ENCODE data around the gene TUSC2.
"Not testable (repeated sequence)": the region's sequence is repeated elsewhere in the genome, so short reads cannot be mapped to it uniquely, and the experiment has no call there.

The TUSC2 gene

DNA sequence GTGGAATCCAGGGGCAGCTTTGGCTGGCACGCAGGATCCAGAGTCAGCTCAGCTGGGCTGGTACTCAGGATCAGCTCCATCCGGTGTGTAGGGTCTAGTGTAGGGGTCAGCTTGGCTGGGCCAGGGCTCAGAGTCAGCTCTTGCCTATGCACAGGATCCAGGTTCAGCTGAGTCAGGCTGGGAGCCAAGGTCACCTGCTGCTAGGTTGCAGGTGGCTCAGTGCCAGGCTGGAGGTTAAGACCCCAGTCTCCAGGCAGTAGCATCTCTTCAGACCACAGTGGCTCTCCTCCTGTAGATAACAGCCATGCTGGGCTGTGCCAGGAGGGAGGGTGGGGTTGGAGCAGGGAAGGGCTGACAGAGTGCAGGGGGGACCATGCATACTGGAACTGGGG is 30.6 kb downstream of the TUSC2 start:
- DNase-seq (ENCODE audit: insufficient read length, low spot score) (no peak), FAIRE-seq (peak; percentile 63)

DNA sequence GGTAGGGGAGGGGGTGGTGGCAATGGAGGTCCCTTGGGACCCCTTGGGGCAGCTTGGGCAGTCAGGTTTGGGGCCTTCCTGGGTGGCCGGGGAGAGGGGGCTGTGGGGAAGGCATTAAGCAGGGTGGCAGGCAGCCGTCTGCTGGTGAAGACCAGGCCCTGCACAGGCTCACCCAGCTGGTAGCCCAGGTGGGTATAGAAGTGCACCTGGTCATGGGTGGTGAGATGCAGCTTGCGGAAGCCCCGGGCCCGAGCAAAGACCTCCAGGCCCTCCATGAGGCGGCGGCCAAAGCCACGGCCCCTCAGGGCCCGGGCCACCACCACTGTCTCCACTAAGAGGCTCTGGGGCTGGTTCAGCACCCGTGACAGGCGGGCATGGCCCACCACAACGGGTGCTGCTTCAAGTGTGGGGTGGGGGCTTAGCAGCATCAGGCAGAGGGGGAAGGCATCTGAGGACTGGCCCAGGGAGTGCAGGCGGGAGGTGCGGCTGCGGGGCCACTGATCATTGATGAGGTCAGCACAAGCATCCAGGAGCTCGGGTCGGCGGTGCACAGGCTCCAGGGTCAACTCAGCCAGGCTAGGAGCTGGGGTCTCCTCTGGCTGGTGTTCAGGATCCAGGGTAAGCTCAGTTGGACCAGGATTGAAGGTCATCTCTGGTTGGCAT is 31.2 kb downstream of the TUSC2 start:
- no peak for DNase-seq (ENCODE audit: insufficient read length, low spot score)
- no peak for FAIRE-seq

DNA sequence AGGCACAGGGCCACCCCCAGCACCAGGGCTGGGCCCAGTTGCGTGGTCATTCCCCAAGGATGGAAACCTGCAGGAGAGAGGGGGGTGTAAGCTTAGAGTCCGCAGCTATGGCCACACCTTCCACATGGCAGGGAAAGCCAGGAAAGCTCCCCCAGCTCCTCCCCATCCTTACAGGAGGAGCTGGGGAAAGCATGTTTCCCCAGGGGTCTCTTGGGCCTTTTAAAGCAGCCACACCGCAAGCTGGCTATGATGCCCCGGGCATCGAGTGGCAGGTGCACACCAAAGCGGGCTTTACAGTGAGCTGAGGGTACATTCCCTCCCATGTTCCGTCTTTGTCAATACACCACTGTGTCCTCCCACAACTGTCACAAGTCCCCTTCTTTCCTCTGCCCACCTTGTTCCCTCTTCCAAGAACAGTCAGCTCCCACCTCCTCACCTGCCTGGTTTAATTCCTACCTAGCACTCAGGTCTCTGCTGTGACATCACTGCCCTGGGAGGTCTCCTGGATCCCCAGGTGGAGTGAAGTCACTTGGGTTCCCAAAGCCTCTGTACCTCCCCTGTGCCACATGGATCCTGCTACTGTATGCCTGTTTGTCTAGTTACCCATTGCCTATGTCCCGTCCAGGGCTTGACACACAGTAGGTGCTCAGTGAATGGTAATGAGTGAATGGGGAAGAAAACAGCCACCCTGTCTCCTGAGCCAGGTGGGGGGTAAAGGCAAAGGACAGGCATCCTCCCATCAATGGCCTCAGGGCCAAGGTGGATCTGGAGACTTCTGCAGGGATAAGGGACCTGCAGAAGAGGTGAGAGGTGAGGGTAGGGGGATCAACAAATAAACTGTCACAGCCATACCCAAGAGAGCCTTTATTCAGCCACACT is 32.2 kb downstream of the TUSC2 start:
- peak; percentile 40 for FAIRE-seq
- DNase-seq (ENCODE audit: insufficient read length, low spot score), result no peak

DNA sequence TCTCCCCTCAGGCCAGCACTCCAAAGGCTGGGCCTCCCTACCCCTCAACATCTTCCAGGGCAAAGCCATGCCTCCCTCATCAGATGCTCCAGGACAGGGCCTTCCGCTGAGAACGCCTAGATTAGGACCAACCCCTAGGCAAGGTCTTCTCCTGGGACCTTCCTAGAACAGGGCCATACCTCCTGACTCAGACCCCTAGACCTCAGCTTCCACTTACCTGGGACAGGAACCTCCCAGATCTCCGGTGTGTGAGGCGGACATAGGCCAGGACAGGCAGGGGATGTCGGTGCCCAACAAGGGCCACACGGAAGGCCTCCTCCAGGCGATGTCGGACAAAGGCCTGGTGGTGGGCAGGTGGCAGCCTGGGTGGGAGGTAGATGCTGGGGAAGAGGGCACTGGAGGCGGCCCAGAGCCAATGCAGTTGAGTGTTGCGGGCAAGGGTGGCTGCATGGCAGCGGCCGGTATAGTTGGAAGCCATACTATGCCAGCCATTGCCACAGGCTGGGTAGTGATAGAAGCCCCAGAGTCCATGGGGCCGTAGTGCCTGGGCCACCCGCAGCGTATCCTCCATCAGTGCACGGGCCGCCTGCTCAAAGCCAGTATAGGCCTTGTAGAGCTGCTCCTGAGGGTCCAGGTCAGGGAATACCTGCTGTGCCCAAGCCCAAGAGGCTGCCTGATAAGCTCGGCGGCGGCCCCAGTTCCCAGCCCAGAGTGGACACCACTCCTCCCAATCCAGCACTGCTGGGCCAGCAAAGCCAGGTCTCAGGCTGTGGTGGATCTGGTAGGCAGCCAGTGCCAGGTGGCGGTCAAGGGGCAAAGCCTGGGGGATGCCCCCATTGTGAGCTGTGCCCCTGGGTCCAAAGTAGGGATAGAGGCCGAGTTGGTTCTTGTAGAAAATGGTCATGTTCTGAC is 33.3 kb downstream of the TUSC2 start:
- no peak for FAIRE-seq
- DNase-seq (ENCODE audit: insufficient read length, low spot score), result no peak

DNA sequence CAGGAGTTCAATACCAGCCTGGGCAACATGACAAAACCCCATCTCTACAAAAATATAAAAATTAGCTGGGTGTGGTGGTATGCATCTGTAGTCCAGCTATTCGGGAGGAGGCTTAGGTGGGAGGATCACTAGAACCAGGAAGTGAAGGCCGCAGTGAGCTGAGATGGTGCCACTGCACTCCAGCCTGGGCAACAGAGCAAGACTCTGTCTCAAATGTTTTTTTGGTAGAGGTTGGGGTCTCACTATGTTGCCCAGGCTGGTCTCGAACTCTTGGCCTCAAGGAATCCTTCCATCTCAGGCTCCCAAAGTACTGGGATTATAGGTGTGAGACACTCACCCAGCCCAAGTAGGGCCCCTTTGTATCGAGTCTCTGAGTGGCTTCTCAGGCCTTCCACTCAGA is 33.9 kb downstream of the TUSC2 start:
- FAIRE-seq, result no peak
- no peak for DNase-seq (ENCODE audit: insufficient read length, low spot score)

DNA sequence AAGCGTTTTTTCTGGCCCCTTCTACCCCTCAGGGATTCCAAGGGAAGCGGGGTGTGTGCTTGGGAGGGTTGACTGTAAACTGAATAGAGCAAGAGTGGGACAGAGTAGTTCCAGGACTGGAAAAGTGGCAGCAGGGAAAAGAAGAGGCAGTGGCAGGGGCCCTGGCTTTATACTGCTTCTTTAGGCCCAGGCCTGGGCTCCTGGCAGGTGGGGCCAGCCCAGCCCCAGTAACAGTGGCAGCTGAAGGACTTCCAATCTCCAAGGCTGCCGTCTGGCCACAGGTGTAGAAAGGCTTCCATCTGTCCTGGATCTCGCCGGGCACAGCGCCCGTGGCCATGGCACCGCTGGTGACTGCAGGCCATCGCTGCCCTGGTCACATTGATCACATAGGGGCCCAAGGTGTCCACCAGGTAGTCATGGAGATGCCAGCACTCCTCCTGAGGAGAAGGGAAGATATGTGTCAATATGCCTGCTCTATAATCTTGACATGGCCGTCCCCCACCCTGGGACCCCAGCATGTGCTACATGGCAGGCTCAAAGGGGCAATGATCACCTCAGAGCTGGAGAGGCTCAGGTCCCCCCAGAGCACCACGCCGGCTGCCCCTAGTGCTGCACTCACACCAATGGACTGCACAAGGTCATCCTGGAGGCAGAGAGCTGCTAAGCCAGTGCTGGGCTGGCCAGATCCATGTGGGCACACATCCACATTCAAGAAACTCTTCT is 34.8 kb downstream of the TUSC2 start:
- FAIRE-seq (peak; percentile 60), DNase-seq (ENCODE audit: insufficient read length, low spot score) (no peak)

DNA sequence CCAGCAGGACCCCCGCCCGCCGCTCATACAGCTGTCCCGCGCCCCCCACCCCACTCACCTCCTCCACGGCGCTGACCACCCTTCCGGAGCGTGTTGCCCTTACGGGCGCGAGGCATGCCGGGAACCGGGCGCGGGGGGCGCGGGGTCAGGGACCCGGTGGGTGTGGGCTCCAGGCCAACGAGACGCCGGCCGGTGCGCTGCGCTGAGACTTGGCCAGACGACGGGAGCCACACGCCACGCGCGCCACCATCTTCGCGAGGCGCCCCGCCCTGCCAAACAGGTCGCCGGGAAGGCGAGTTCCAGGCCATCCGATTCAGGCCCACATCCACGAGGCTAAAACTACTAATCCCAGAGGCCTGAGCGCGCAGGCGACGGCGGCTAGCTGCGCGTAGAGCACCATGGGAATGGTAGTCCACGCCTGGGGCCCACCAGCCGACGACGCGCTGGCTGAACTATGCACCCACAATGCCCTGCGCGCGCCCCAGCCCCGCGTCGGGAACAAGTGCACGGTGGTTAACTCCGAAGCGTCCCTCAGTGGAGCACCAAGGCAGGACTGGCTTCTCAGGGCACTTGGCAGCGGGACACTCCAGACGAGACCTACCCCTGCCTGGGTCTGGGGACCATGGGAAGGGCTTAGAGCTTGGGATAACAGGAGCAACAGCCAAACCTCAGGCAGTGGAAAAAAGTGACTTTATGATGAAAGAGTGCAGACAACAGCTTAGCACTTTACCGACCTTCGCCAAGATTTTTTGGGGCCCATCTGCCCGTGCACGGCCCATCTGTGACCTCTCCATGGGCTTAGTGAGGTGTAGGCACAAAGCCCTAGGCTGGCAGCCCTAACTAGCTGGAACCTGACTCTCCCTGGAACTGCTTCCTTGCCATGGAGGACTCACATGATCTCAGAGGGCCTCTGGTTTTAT is 35.6 kb downstream of the TUSC2 start, which contains the start of gene IFRD2:
IFRD2 (minus strand) TSS at position 271 of the 920 bp plus-strand sequence; CDS start at position 116, 155 bp downstream.
- FAIRE-seq, result peak; percentile 100
- DNase-seq (ENCODE audit: insufficient read length, low spot score), result peak; percentile 96

DNA sequence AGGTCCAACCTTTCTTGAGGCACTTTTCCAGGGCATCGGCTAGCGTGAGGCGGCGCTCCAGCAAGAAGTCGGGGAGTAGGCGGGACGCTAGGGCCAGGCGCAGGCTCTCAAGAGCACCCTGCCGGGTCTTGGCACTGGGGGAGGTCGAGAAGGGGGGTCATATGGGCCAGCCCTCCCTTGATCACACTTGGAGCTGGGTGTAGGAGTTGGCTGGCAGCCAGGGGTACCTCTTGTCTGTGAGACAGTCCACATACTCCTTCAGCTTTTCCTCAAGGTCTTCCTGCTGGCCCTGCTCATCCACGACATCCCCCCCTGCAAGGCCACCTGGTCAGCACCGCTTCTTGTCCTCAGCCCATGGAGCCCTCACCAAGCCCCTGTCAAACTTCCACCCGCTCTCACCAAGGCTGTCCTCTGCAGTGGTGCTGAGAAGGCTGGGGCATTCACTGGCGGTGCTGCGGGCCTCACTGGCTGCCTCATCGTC is 37.8 kb downstream of the TUSC2 start:
- DNase-seq (ENCODE audit: insufficient read length, low spot score) (no peak), FAIRE-seq (no peak)

DNA sequence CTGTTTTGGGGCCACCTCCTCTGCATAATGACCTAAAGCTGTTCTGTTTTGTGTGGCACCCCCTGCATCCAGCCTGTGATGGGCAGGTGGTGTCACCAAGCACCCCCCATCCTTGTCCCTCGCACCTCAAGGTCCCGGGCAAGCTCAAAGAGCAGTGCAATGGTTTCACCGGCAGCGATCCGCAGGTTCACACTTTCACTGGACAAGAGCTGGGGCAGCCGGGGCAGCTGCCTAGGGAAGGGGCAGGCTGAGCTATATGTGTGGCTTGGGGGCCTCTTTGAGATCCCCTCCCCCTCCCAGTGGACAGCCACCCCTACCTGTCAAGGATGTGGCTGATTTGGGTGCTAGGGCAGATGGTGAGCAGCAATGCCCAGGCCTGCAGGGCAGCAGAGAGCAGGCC is 38.9 kb downstream of the TUSC2 start:
- DNase-seq (ENCODE audit: insufficient read length, low spot score) (no peak), FAIRE-seq (no peak)

DNA sequence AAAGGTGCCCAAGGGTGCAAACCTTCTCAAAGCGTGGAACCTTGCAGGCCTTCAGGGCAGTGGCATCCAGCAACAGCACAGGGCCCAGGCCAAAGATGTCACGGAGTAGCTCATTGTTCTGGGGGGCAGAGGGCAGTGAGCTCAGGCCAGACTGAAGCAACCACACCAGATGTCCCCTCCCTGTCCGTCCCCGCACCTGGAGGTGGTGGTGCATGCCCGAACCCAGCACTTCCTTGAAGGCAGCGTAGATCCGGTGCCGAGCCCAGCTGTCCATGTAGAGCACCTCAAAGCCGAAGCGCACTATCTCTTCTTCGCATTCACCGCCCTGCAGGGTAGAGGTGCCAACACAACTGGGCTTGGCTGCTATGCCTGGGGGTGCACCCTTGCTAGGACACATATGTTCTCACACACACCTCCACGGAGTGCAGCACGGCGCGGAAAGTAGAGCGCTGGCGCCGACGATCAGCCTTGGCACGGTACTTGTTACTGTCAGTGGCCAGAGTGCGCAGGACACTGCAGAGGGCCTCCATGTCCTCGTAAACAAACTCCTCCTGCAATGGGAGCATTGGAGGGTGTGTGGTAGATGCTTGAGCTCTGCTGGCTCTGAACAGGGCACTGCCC is 39.5 kb downstream of the TUSC2 start:
- peak; percentile 33 for FAIRE-seq

DNA sequence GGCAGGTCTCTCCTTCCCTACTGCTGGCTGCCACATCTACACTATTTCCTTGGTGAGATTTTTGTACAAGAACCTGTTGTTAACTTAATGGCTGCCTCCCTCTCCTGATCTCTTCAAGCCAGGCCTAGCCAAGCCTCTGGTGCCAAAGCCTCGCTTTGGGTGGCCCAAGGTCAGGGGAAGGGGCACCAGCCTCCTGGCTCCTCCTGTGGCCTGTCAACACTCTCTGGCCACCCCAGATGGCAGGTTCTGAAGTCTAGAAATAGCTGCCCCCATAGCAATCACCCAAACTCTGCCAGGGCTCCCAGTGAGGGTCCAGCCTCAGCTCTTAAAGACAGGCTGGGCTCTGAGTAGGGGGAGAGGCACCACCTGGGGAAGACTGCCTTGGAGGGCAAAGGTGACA is 40.8 kb downstream of the TUSC2 start:
- FAIRE-seq (no peak), DNase-seq (ENCODE audit: insufficient read length, low spot score) (no peak)

More for the DNA sequence above, 39.5 kb downstream of the TUSC2 start:
- DNase-seq (ENCODE audit: insufficient read length, low spot score), result no peak

DNA sequence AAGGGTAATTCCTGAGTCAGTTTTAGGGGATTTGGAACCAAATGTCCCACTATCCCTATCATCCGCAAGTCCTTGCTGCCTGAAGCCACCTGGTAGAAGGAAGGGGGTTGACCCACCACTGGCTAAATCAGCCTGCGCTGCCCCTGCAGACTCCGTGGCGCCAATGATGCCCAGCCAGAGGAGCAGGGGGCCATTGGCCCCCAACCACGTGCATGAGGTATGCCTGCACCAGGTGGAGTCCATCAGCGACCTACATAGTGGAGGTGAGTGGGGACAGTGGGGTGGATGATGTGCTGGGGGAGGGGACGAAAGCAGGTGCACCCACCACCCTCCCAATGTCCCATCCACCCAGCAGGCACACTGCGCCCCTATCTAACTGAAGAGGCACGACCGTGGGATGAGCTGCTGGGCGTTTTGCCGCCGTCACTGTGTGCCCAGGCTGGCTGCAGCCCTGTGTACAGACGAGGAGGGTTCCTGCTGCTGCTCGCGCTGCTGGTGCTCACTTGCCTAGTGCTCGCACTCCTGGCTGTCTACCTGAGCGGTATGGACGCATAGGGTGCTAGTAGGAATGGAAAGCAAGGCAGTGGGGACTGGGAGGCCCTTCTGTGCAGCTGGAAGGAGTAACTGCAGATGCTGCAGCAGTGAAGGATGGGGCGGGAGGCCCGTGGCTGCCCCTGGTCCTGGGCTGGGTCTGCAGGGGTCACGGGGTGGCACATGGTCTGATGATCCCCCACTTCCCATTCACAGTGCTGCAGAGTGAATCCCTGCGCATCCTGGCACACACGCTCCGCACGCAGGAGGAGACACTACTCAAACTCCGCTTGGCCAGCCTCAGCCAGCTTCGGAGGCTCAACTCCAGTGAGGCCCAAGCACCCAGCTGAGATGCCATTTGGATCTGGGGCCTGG is 41.4 kb downstream of the TUSC2 start:
- FAIRE-seq (no peak), DNase-seq (ENCODE audit: insufficient read length, low spot score) (no peak)

DNA sequence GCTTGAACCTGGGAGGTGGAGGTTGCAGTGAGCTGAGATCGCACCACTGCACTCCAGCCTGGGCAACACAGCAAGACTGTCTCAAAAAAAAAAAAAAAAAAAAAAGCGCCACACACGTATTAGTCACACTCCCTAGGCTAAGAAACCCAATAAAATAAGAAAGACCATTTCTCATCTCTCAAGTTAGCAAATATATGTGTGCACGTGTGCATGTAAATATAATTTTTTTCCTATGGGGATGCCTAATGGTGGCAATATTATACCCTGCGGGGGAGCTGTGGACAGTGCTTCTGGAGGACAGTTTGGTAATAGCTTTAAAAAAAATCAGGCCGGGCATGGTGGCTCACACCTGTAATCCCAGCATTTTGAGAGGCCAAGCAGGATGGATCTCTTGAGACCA is 43.9 kb downstream of the TUSC2 start:
- FAIRE-seq; DNase-seq (ENCODE audit: insufficient read length, low spot score): not testable (repeated sequence)

DNA sequence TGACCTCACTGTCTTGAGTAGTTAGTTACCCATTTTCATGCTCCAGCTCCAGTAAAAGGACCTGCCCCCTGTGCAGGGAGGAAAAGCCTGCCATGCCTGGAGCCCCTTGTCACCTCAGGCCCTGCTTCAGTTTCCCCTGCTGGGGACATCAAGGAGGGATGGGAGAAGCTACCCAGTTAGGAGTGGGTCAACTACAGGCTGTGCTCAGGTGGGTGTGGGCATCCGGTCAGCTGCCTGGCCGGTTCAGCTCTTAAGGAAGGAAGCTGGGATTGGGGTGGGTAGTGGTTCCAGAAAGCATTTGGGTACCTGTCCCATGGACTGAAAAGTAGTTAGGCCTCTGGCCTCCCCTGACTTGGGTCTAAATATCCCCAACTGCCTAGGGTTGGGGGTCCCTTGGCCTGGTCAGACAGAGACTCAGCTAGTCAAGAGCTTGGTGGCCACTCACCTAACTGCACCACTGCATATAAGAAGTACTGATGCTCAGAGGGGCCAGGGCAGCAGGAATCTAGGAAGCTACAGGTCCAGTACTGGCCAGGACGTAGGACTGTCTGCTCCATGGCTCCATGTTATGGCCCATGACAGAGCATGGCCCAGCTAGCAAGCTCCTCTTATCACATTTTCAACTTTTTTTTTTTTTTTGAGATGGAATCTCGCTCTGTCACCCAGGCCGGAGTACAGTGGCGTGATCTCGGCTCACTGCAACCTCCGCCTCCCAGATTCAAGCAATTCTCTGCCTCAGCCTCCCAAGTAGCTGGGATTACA is 48.6 kb downstream of the TUSC2 start:
- DNase-seq (ENCODE audit: insufficient read length, low spot score) (no peak), FAIRE-seq (no peak)

DNA sequence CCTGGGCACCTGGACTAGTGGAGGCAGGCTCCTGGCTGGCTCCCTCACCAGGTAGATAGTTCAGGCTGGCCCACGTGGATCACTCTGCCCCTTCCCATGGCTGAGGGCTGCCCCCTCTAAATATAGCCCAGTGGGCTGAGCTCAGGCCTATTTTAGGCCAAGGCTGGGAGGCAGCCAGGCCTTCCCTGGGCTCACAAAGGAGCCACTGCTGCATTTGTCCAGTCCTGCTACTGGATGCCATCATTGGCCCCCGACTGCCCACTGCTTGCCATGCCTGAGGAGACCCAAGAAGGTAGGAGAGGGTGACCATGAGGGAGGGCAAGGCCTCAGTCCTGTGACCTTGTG is 49.2 kb downstream of the TUSC2 start, which contains the start of gene LSMEM2:
LSMEM2 (plus strand) TSS at position 208 of the 345 bp plus-strand sequence; CDS start at position 235, 27 bp downstream.
- DNase-seq (ENCODE audit: insufficient read length, low spot score) (no peak), FAIRE-seq (no peak)

DNA sequence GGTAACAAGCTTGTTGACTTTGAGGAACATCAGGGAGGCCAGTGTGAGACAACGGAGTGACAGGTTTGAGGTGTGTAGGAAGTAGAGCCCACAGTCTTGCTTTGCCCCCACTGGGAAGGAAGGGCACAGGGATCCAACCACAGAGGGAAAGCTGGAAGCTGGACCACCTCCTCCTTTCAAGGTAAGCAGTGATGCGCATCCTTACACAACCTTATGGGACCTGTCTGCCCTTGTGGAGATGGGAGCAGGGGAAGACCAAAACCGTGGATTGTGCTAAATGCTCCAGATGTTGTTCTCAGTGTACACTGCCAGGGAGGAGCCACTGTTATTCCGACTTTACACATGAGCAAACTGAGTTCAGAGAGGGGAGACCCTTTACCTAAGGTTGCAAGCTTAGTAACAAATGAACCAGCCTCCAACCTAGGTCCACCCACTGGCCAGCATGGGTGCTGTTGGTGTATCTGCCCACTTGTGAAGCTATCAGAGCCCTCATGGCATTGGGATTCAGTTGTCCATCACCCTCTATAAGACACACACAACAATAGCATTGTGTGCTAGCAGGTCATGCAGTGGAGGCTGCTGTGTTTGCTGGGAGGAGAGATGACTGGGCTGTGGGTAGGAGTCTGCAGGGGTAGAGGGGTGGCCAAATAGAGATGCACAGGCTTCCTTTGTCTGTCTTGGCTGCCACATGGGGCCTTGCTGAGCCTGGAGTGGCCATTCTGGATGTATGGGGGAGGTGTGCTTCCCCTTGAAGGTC is 49.7 kb downstream of the TUSC2 start:
- DNase-seq (ENCODE audit: insufficient read length, low spot score) (no peak), FAIRE-seq (peak; percentile 70)
